H9 (cell line): ENCODE results near the gene ADSS1. TPM values are rescaled to one million over a fixed set of nuclear protein-coding genes. Genes with fewer than 3 reads are reported as not detected.

Experiments
- DNase-seq: peaks from one replicate; pipeline ENCODE4 v3.0.0-alpha.2; 2017
- H2AFZ ChIP-seq: one replicate; pipeline ENCODE4 v1.6.1; 2013; ENCODE audit warnings: mild to moderate bottlenecking, low read length, control low read depth, moderate library complexity
- H2AK5ac ChIP-seq: 2 replicates; pipeline ENCODE4 v1.6.1; 2013; ENCODE audit warnings: low read length, control low read depth, mixed read lengths; ENCODE audit not compliant: insufficient read length
- H2BK120ac ChIP-seq: one replicate; pipeline ENCODE4 v1.6.1; 2013; ENCODE audit warnings: low read depth, mild to moderate bottlenecking, low read length, control low read depth, inconsistent platforms; ENCODE audit not compliant: poor library complexity, severe bottlenecking
- H2BK12ac ChIP-seq: 2 replicates; pipeline ENCODE4 v1.6.1; 2013; ENCODE audit warnings: low read length, control low read depth, mixed read lengths, low read depth; ENCODE audit not compliant: insufficient read length
- H2BK15ac ChIP-seq: 2 replicates; pipeline ENCODE4 v1.6.1; 2013; ENCODE audit warnings: low read depth, low read length, control low read depth
- H2BK20ac ChIP-seq: one replicate; pipeline ENCODE4 v1.6.1; 2013; ENCODE audit warnings: low read depth, mild to moderate bottlenecking, low read length, control low read depth, inconsistent platforms; ENCODE audit not compliant: poor library complexity, severe bottlenecking
- H2BK5ac ChIP-seq: 2 replicates; pipeline ENCODE4 v1.6.1; 2013; ENCODE audit warnings: low read length, control low read depth, mixed read lengths; ENCODE audit not compliant: insufficient read length
- H3K14ac ChIP-seq: 2 replicates; pipeline ENCODE4 v1.6.1; 2013; ENCODE audit warnings: low read length, control low read depth; ENCODE audit not compliant: insufficient read depth
- H3K18ac ChIP-seq: 2 replicates; pipeline ENCODE4 v1.6.1; 2013; ENCODE audit warnings: low read depth, mild to moderate bottlenecking, mixed read lengths, low read length, control low read depth; ENCODE audit not compliant: insufficient read length
- H3K23ac ChIP-seq: 2 replicates; pipeline ENCODE4 v1.6.1; 2013; ENCODE audit warnings: low read length, control low read depth, mixed read lengths, low read depth; ENCODE audit not compliant: insufficient read length
- H3K23me2 ChIP-seq: 2 replicates; pipeline ENCODE4 v1.6.1; 2013; ENCODE audit warnings: low read depth, mild to moderate bottlenecking, mixed read lengths, low read length, control low read depth; ENCODE audit not compliant: insufficient read length, poor library complexity, severe bottlenecking
- H3K27ac ChIP-seq: 2 replicates; pipeline ENCODE4 v1.5.1; 2013; ENCODE audit warnings: low read length, control low read depth, mixed read lengths, low read depth; ENCODE audit not compliant: insufficient read length
- H3K27me3 ChIP-seq: 2 replicates; pipeline ENCODE4 v1.6.1; 2013; ENCODE audit warnings: low read length, control low read depth, inconsistent platforms; ENCODE audit not compliant: insufficient read depth
- H3K4ac ChIP-seq: 2 replicates; pipeline ENCODE4 v1.6.1; 2013; ENCODE audit warnings: low read depth, mild to moderate bottlenecking, control low read depth, inconsistent platforms, low read length, moderate library complexity
- H3K4me1 ChIP-seq: 2 replicates; pipeline ENCODE4 v1.6.1; 2013; ENCODE audit warnings: low read length, control low read depth, inconsistent platforms; ENCODE audit not compliant: insufficient read depth
- H3K4me2 ChIP-seq: 2 replicates; pipeline ENCODE4 v1.6.1; 2013; ENCODE audit warnings: low read length, control low read depth, mixed read lengths; ENCODE audit not compliant: insufficient read length, insufficient read depth
- H3K56ac ChIP-seq: 2 replicates; pipeline ENCODE4 v1.6.1; 2013; ENCODE audit warnings: low read depth, mild to moderate bottlenecking, mixed read lengths, low read length, control low read depth; ENCODE audit not compliant: insufficient read length
- H3K79me1 ChIP-seq: 2 replicates; pipeline ENCODE4 v1.6.1; 2013; ENCODE audit warnings: low read depth, mild to moderate bottlenecking, moderate library complexity, low read length, control low read depth, inconsistent platforms; ENCODE audit not compliant: insufficient read depth, poor library complexity, severe bottlenecking
- H3K79me2 ChIP-seq: 2 replicates; pipeline ENCODE4 v1.6.1; 2013; ENCODE audit warnings: low read length, control low read depth, inconsistent platforms; ENCODE audit not compliant: insufficient read depth
- H3K9ac ChIP-seq: 2 replicates; pipeline ENCODE4 v1.6.1; 2013; ENCODE audit warnings: low read length, control low read depth, mixed read lengths; ENCODE audit not compliant: insufficient read length; ENCODE audit errors: extremely low read depth
- H3K9me3 ChIP-seq: one replicate; pipeline ENCODE4 v1.6.1; 2013; ENCODE audit warnings: low read depth, low read length, inconsistent platforms; ENCODE audit not compliant: control insufficient read depth
- H3T11ph ChIP-seq: one replicate; pipeline ENCODE4 v1.6.1; 2013; ENCODE audit warnings: mild to moderate bottlenecking, low read length, control low read depth, inconsistent platforms
- H4K20me1 ChIP-seq: one replicate; pipeline ENCODE4 v1.6.1; 2013; ENCODE audit not compliant: control insufficient read depth, insufficient read length, insufficient read depth
- H4K5ac ChIP-seq: 2 replicates; pipeline ENCODE4 v1.6.1; 2013; ENCODE audit warnings: low read depth, mild to moderate bottlenecking, mixed read lengths, low read length, control low read depth; ENCODE audit not compliant: insufficient read length
- H4K8ac ChIP-seq: replicated peaks from 2 replicates; pipeline ENCODE4 v1.6.1; 2013; ENCODE audit warnings: low read length, control low read depth, mixed read lengths, low read depth; ENCODE audit not compliant: insufficient read length
- H4K91ac ChIP-seq: 2 replicates; pipeline ENCODE4 v1.6.1; 2013; ENCODE audit warnings: low read depth, mild to moderate bottlenecking, moderate library complexity, mixed read lengths, low read length, control low read depth; ENCODE audit not compliant: insufficient read length
- H3K27ac Mint-ChIP-seq, 3 experiments: 2 replicates in 2 of 3; 3 replicates in 1 of 3; pipeline ENCODE4 v1.8.0; 2020 to 2021; ENCODE audit warnings: mixed read lengths in 3 of 3, mild to moderate bottlenecking in 1 of 3, moderate library complexity in 1 of 3
- H3K27me3 Mint-ChIP-seq: 2 replicates; pipeline ENCODE4 v1.8.0; 2021; ENCODE audit warnings: low read depth, mild to moderate bottlenecking, moderate library complexity, mixed read lengths
- H3K36me3 Mint-ChIP-seq, 3 experiments: 2 replicates in 2 of 3; 3 replicates in 1 of 3; pipeline ENCODE4 v1.8.0; 2020 to 2021; ENCODE audit warnings: low read depth in 3 of 3, mixed read lengths in 3 of 3; ENCODE audit not compliant: insufficient read depth in 1 of 3
- H3K4me1 Mint-ChIP-seq, 2 experiments: 2 replicates each; pipeline ENCODE4 v1.8.0; 2020; ENCODE audit warnings: mixed read lengths in 2 of 2
- H3K4me3 Mint-ChIP-seq, 2 experiments: 2 replicates in 1 of 2; 3 replicates in 1 of 2; pipeline ENCODE4 v1.8.0; 2020 to 2021; ENCODE audit warnings: mild to moderate bottlenecking in 2 of 2, mixed read lengths in 2 of 2, moderate library complexity in 1 of 2
- H3K9me3 Mint-ChIP-seq, 2 experiments: 2 replicates in 1 of 2; 3 replicates in 1 of 2; pipeline ENCODE4 v1.8.0; 2020; ENCODE audit warnings: mild to moderate bottlenecking in 2 of 2, mixed read lengths in 2 of 2, moderate library complexity in 1 of 2
- WGBS: extraction: QIAGEN DNeasy Blood & Tissue Kit; methylation state at CpG from one replicate; pipeline ENCODE4 v1.1.7; 2013; ENCODE audit warnings: missing lambda C conversion rate, low lambda C conversion rate, mixed read lengths; ENCODE audit not compliant: insufficient read length; ENCODE audit errors: extremely low coverage; 5-methylcytosine and 5-hydroxymethylcytosine counted together
- total RNA-seq: library from RNA; stranded (reverse); gene quantifications from 2 replicates; pipeline ENCODE4 v1.2.1, GENCODE V29; 2021
- TF ChIP-seq, protein P1 (sequence below): fragments of 200-600 bp; sonication (generic); conservative IDR thresholded peaks from 3 replicates; pipeline ENCODE4 v1.8.0; 2021; ENCODE audit warnings: antibody characterized with exemption, mild to moderate bottlenecking

ADSS1 gene
- total RNA-seq, 1 experiment from 2014 or later: 8.5 TPM

DNA sequence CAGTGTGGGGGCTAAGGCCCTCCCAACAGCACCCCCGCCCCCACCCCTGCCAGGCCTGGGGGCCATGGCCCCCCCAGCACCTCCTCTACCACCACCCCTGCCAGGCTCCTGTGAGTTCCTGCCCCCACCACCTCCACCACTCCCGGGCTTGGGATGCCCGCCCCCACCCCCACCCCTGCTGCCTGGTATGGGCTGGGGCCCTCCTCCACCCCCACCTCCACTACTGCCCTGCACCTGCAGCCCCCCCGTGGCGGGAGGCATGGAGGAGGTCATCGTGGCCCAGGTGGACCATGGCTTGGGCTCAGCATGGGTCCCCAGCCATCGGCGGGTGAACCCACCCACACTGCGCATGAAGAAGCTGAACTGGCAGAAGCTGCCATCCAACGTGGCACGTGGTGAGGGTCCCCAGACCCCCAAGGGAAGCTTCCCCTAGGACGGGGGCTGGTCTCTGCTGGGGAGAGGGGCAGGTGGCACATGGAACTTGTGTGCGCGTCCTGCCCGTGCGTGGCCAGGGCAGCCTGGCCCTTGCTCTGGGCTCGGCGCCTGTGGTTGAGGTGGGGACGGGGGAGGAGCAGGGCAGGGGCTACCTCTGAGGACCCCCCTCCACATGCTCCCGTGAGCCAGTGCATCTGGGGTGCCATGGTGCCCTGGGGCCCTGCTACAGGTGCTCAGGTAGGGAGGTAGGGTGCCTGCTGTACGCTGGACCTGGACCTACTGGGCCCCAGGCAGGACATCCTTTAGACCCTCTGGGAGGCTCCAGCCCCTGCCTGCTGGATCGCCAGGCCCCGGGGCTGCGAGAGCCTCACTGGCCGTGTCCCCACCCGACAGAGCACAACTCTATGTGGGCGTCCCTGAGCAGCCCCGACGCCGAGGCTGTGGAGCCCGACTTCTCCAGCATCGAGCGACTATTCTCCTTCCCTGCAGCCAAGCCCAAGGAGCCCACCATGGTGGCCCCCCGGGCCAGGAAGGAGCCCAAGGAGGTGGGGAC is 16.1 kb upstream of the ADSS1 start:
- no peak overlapping the region for H3K27ac ChIP-seq
- no peak overlapping the region for H3K18ac ChIP-seq

More for the DNA sequence above, 16.1 kb upstream of the ADSS1 start:
- Histone ChIP-seq H2AFZ (no peak overlapping the region), H2BK120ac (no peak overlapping the region), H3K23me2 (no peaks in the 10 kb centered on the region), H3K4ac (no peak overlapping the region), H3K56ac (no peak overlapping the region), H4K8ac (no peak overlapping the region), H2BK5ac (no peak overlapping the region), H3K4me1 (no peaks in the 10 kb centered on the region), H3K9me3 (no peaks in the 10 kb centered on the region), H3T11ph (no peak overlapping the region), H4K5ac (no peak overlapping the region), H2AK5ac (no peak overlapping the region), H3K9ac (no peak overlapping the region), H3K27me3 (no peaks in the 10 kb centered on the region), H3K14ac (no peak overlapping the region), H4K91ac (no peak overlapping the region), H3K23ac (no peak overlapping the region), H2BK20ac (no peak overlapping the region), H3K79me2 (no peaks in the 10 kb centered on the region), H3K4me2 (no peak overlapping the region), H2BK12ac (no peak overlapping the region), H4K20me1 (no peaks in the 10 kb centered on the region), H2BK15ac (no peak overlapping the region), H3K79me1 (no peaks in the 10 kb centered on the region)
- Mint-ChIP-seq H3K27me3 (no peaks in the 10 kb centered on the region), H3K27ac (no peak overlapping the region), H3K4me3 (no peak overlapping the region), H3K9me3 (peaks cover 7 to 12% of the 10 kb centered on the region in 2 experiments), H3K4me1 (peaks cover 3 to 16% of the 10 kb centered on the region in 2 experiments), H3K36me3 (peaks cover 25 to 32% (median 31%) of the 10 kb centered on the region in 3 experiments)
- WGBS: no CpG with 5 or more reads among the region's 34 CpGs
- DNase-seq: no peak
- TF ChIP-seq, protein P1, sequence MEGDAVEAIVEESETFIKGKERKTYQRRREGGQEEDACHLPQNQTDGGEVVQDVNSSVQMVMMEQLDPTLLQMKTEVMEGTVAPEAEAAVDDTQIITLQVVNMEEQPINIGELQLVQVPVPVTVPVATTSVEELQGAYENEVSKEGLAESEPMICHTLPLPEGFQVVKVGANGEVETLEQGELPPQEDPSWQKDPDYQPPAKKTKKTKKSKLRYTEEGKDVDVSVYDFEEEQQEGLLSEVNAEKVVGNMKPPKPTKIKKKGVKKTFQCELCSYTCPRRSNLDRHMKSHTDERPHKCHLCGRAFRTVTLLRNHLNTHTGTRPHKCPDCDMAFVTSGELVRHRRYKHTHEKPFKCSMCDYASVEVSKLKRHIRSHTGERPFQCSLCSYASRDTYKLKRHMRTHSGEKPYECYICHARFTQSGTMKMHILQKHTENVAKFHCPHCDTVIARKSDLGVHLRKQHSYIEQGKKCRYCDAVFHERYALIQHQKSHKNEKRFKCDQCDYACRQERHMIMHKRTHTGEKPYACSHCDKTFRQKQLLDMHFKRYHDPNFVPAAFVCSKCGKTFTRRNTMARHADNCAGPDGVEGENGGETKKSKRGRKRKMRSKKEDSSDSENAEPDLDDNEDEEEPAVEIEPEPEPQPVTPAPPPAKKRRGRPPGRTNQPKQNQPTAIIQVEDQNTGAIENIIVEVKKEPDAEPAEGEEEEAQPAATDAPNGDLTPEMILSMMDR: no peak
